ENCODE measurements around the gene SETBP1. TPM values are rescaled to one million over a fixed set of nuclear protein-coding genes. Genes with fewer than 3 reads are reported as not detected.
A peak's percentile ranks its signal among the peaks of the same experiment; 100 is the strongest.

The SETBP1 gene
- total and polyA plus RNA-seq, 2 of the 4 experiments (the other 2 are of a cell fraction) = 0.19 to 0.36 TPM

- H3K18ac ChIP-seq (ENCODE audit: low read depth, low read length) = peak overlapping the region; percentile 89; the same call in 1 of the 2 replicates
- H3K4me2 ChIP-seq (ENCODE audit: low read depth, low read length) = no peak overlapping the region
- TF ChIP-seq CEBPB (IDR thresholded peaks at IDR 0.05; ENCODE audit: low read depth, low read length) = no peak
- TF ChIP-seq FOS (IDR thresholded peaks at IDR 0.05; ENCODE audit: low read depth, low read length) = no peak
- TF ChIP-seq MAFK (IDR thresholded peaks at IDR 0.05; ENCODE audit: low read depth, low read length) = no peak
- no peak for TF ChIP-seq MXI1 (IDR thresholded peaks at IDR 0.05; ENCODE audit: borderline replicate concordance, low read depth, low read length)
- no peak for TF ChIP-seq POLR2A (IDR thresholded peaks at IDR 0.05; ENCODE audit: low read depth, low read length)
- no peak for ATAC-seq (ENCODE audit: low read depth)
- no peak overlapping the region for H3K4me3 ChIP-seq (ENCODE audit: insufficient read depth, low read depth, low read length)
- ChIA-PET POLR2A (ENCODE audit: unreplicated experiment) (no interaction called here), CTCF (no interaction called here)
- BruUV-seq (replicated peaks) = no TSS peak
- peaks cover 8% of the 10 kb centered on the region for H3K4me1 ChIP-seq (ENCODE audit: control insufficient read depth, insufficient read depth, low read length)
- H2AK9ac ChIP-seq (replicated peaks; ENCODE audit: low read depth, low read length, poor library complexity) = no peak overlapping the region
- H3K36me3 ChIP-seq (ENCODE audit: control insufficient read depth, insufficient read depth, low read length) = no peaks in the 10 kb centered on the region
- H2BK15ac ChIP-seq (ENCODE audit: low read depth, low read length) = no peak overlapping the region
- no peak overlapping the region for H4K8ac ChIP-seq (ENCODE audit: low read depth in 2 of 2, low read length in 2 of 2)
- intact Hi-C loops (cut with micrococcal nuclease) (loop anchor here (2.0 to 5.0 kb wide), 2 partner anchors 118 to 205 kb away; no protein-coding TSS in a partner anchor), in situ Hi-C loops (cut with MboI; ENCODE audit: low sequenced_read_pairs) (no loop called here), dilution Hi-C loops (cut with HindIII; ENCODE audit: low sequenced_read_pairs, unreplicated experiment) (no loop called here)
- H2BK120ac ChIP-seq (ENCODE audit: low read depth, low read length) = peak overlapping the region; percentile 56; the same call in 1 of the 2 replicates
- H2AK5ac ChIP-seq (ENCODE audit: low read depth, low read length) = no peak overlapping the region
- DNase-seq = no peak
- no peak overlapping the region for H3K56ac ChIP-seq (ENCODE audit: extremely low read depth, insufficient read depth, low read length)
- no peak overlapping the region for H2BK5ac ChIP-seq (ENCODE audit: low read depth, low read length, poor library complexity, severe bottlenecking)
- no peak overlapping the region for H3K23ac ChIP-seq (ENCODE audit: low read depth, low read length)
- no peak overlapping the region for H2BK20ac ChIP-seq (ENCODE audit: low read depth, low read length)
- H3K14ac ChIP-seq (replicated peaks; ENCODE audit: low read depth, low read length) = no peak overlapping the region
- H3K9ac ChIP-seq (ENCODE audit: low read depth, low read length) = no peak overlapping the region
- H4K5ac ChIP-seq (ENCODE audit: low read depth, low read length) = no peak overlapping the region
- no peak overlapping the region for H3K27ac ChIP-seq (ENCODE audit: insufficient read depth, low read length)
- H3K79me1 ChIP-seq (ENCODE audit: low read depth in 1 of 2, low read length in 2 of 2) = no peaks in the 10 kb centered on the region
- no peak overlapping the region for H2AFZ ChIP-seq (replicated peaks; ENCODE audit: low read length, poor library complexity)
- H3K9me3 ChIP-seq (ENCODE audit: control insufficient read depth, insufficient read depth, low read length) = no peaks in the 10 kb centered on the region
- no CpG with 5 or more reads among the region's 4 CpGs for WGBS, 2 experiments (ENCODE audit: extremely low coverage in 2 of 2, insufficient read length in 1 of 2)
- peaks cover 2% of the 10 kb centered on the region; the same call in 1 of the 2 replicates for H3K27me3 ChIP-seq (ENCODE audit: control insufficient read depth, insufficient read depth, low read length)
- no peak overlapping the region for H4K91ac ChIP-seq (ENCODE audit: insufficient read depth, low read depth, low read length)
- no peaks in the 10 kb centered on the region; the same call in 1 of the 2 replicates for H3K9me1 ChIP-seq (ENCODE audit: insufficient read depth, low read length)
- H3K4ac ChIP-seq (ENCODE audit: low read depth, low read length) = no peak overlapping the region
- no peaks in the 10 kb centered on the region for H4K20me1 ChIP-seq (ENCODE audit: insufficient read depth, low read length)
Observed at GRCh38 chr18:45049578-45050319, 369.1 kb downstream of the SETBP1 start.

Data from IMR-90 (cell line).